Activated CD8-positive, alpha-beta T cell treated with anti-CD3 and anti-CD28 coated beads, Interleukin-2, amount 10 ng/mL, durations not matched to agents 7 days and 5 days (primary cell): Measurements from ENCODE around the gene QKI. TPM values are rescaled to one million over a fixed set of nuclear protein-coding genes. Genes with fewer than 3 reads are reported as not detected.

Experiments used
- ATAC-seq: fragments of 150-1000 bp; cut with Tn5 transposase; one replicate; pipeline ENCODE4 v1.10.0; 2021; ENCODE audit warnings: moderate library complexity
- CTCF ChIA-PET: fragments of 350-600 bp; sonication (Branson Sonifier 250); formaldehyde crosslinking; loops from one replicate; lab custom pipeline; 2021; ENCODE audit warnings: antibody characterized with exemption; lab: Charles Lee
- POLR2A ChIA-PET: fragments of 350-600 bp; sonication (Branson Sonifier 250); formaldehyde crosslinking; loops from one replicate; lab custom pipeline; 2021; ENCODE audit warnings: antibody characterized with exemption; lab: Charles Lee
- DNase-seq: peaks from one replicate; pipeline ENCODE4 v3.0.0-alpha.2; 2020
- H3K27ac Mint-ChIP-seq: one replicate; pipeline ENCODE4 v1.8.0; 2021; ENCODE audit warnings: mild to moderate bottlenecking, mixed read lengths
- H3K27me3 Mint-ChIP-seq: one replicate; pipeline ENCODE4 v1.8.0; 2021; ENCODE audit warnings: low read depth, mixed read lengths
- H3K36me3 Mint-ChIP-seq: one replicate; pipeline ENCODE4 v1.8.0; 2021; ENCODE audit warnings: low read depth, mixed read lengths
- H3K4me1 Mint-ChIP-seq: one replicate; pipeline ENCODE4 v1.8.0; 2021; ENCODE audit warnings: low read depth, mixed read lengths
- H3K4me3 Mint-ChIP-seq: one replicate; pipeline ENCODE4 v1.8.0; 2021; ENCODE audit warnings: mild to moderate bottlenecking, mixed read lengths
- H3K9me3 Mint-ChIP-seq: one replicate; pipeline ENCODE4 v1.8.0; 2022; ENCODE audit warnings: mixed read lengths; ENCODE audit not compliant: insufficient read depth
- total RNA-seq, 2 experiments: library from RNA; stranded (reverse); gene quantifications; one replicate each; pipeline ENCODE4 v1.2.3, GENCODE V29; 2021

The QKI gene
- total RNA-seq, 2 experiments from 2014 or later: 55.3 to 58.6 TPM

DNA sequence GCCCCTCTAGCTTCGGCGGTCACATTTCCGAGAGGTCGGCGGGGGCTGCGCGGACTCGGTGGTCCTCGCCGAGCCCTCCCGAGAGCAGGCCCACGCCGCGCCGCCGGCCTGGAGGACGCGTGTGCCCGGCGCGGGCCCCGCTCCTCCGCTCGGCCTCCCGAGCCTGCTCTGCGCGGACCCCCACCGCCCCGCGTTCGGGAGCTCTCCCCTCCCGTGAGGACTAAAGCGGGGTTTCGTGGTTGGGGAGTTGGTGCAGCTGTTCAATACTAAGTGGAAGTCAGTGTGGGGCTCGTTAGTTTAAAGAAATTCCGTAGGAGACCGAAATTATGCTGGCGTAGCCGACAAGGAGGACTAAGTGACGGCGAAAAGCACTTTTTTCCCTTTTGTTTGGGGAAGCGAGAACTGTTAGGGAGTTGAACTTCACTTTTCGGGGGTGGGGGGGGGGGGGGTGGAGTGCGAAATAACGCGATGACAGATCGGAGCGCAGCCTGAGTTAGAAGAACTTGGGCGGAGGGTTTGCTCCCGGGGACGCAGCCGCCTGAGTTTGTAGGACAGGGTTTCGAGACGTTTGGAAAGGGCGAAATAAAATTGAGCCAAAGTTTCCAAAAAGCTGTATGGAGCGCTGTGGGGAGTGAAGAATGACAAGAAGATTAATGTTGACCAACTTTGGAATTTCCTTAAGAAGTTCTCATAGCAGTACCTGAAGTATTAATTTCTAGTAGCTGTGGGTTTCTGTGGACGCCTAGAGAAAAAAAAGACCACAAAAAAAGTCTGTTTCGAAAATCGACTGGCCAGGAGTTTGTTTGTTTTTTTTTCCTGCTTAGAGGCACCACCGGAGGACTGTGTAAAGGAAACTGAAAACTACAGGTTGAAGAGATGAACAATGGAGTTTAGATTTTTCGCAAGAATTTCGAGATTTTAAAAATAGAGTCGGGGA, 1.4 kb downstream of the QKI start:
- no peaks in the 10 kb centered on the region for H3K36me3 Mint-ChIP-seq
- ATAC-seq: peak; percentile 1
- H3K4me1 Mint-ChIP-seq: peaks cover 43% of the 10 kb centered on the region
- CTCF ChIA-PET: interaction anchor here (0.6 to 2.2 kb wide), 10 partner anchors 10 to 324 kb away, joined by 3 to 15 read pairs (median 4); no protein-coding TSS in a partner anchor
- DNase-seq: peak; percentile 58
- peaks cover 7% of the 10 kb centered on the region for H3K27me3 Mint-ChIP-seq
- H3K27ac Mint-ChIP-seq: peak overlapping the region; percentile 92
- H3K4me3 Mint-ChIP-seq: peak overlapping the region; percentile 93
- H3K9me3 Mint-ChIP-seq: no peaks in the 10 kb centered on the region
- POLR2A ChIA-PET: interaction anchor here (0.6 to 2.4 kb wide), 7 partner anchors 8 to 146 kb away, joined by 3 to 7 read pairs (median 3); no protein-coding TSS in a partner anchor

GRCh38 chr6:163416557-163417253, 2.2 kb downstream of the QKI start:
- POLR2A ChIA-PET: interaction anchor here (1.1 to 2.4 kb wide), 2 partner anchors 11 to 41 kb away, joined by 3 to 7 read pairs; no protein-coding TSS in a partner anchor
- peak; percentile 56 for DNase-seq
- peaks cover 43% of the 10 kb centered on the region for H3K4me1 Mint-ChIP-seq
- no peaks in the 10 kb centered on the region for H3K9me3 Mint-ChIP-seq
- ATAC-seq: no peak
- H3K36me3 Mint-ChIP-seq: no peaks in the 10 kb centered on the region
- CTCF ChIA-PET: interaction anchor here (0.8 to 2.2 kb wide), 9 partner anchors 11 to 138 kb away, joined by 3 to 15 read pairs (median 4); no protein-coding TSS in a partner anchor
- H3K27me3 Mint-ChIP-seq: peaks cover 2% of the 10 kb centered on the region
- peak overlapping the region; percentile 93 for H3K4me3 Mint-ChIP-seq
- H3K27ac Mint-ChIP-seq: peak overlapping the region; percentile 92

DNA sequence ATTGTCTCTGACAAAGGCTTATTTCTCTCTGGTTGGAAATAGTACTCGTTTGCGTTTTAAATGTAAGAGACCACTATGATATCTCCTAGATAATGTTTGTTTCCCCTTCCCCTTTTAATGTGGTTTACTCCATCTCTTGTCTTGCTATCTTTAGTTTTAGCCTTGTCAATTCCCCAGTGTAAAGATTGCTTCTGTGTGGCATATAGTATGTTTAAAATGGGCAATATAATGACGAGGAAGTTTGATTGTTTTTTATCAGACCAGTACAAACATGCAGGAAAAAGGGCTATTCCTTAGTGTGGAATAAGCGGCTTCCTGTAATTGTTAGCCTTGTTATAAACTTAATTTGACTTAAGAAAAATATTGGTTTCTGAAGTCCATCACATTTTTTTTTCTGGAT, 3.1 kb downstream of the QKI start:
- DNase-seq (no peak), ATAC-seq (no peak)
- no peak overlapping the region for H3K27ac Mint-ChIP-seq
- H3K4me1 Mint-ChIP-seq: peaks cover 40% of the 10 kb centered on the region
- no peaks in the 10 kb centered on the region for H3K9me3 Mint-ChIP-seq
- CTCF ChIA-PET: interaction anchor here (1.1 to 1.6 kb wide), 3 partner anchors 9 to 137 kb away, joined by 3 to 6 read pairs (median 4); no protein-coding TSS in a partner anchor
- no peaks in the 10 kb centered on the region for H3K36me3 Mint-ChIP-seq
- H3K27me3 Mint-ChIP-seq: no peaks in the 10 kb centered on the region
- POLR2A ChIA-PET: no interaction called here
- no peak overlapping the region for H3K4me3 Mint-ChIP-seq

- POLR2A ChIA-PET: no interaction called here
- H3K36me3 Mint-ChIP-seq: no peaks in the 10 kb centered on the region
- no peak for DNase-seq
- ATAC-seq: no peak
- H3K4me1 Mint-ChIP-seq: peaks cover 34% of the 10 kb centered on the region
- no peak overlapping the region for H3K4me3 Mint-ChIP-seq
- CTCF ChIA-PET: interaction anchor here (1.1 to 1.6 kb wide), 2 partner anchors 8 to 136 kb away, joined by 3 to 6 read pairs; no protein-coding TSS in a partner anchor
- H3K27ac Mint-ChIP-seq: no peak overlapping the region
- no peaks in the 10 kb centered on the region for H3K27me3 Mint-ChIP-seq
- H3K9me3 Mint-ChIP-seq: no peaks in the 10 kb centered on the region
These were observed 4.0 kb downstream of the QKI start for GRCh38 chr6:163418311-163419029.

GRCh38 chr6:163419413-163420288, 5.1 kb downstream of the QKI start:
- no peak overlapping the region for H3K27ac Mint-ChIP-seq
- ChIA-PET CTCF (interaction anchor here (1.2 to 1.4 kb wide), 2 partner anchors 13 to 135 kb away, joined by 3 to 4 read pairs; no protein-coding TSS in a partner anchor), POLR2A (no interaction called here)
- peaks cover 34% of the 10 kb centered on the region for H3K4me1 Mint-ChIP-seq
- H3K4me3 Mint-ChIP-seq: no peak overlapping the region
- H3K9me3 Mint-ChIP-seq: no peaks in the 10 kb centered on the region
- no peak for DNase-seq
- no peaks in the 10 kb centered on the region for H3K27me3 Mint-ChIP-seq
- no peak for ATAC-seq
- peaks cover 2% of the 10 kb centered on the region for H3K36me3 Mint-ChIP-seq

- no peak for ATAC-seq
- Mint-ChIP-seq H3K4me1 (peaks cover 34% of the 10 kb centered on the region), H3K4me3 (no peak overlapping the region), H3K9me3 (no peaks in the 10 kb centered on the region), H3K36me3 (peaks cover 2% of the 10 kb centered on the region), H3K27me3 (no peaks in the 10 kb centered on the region), H3K27ac (no peak overlapping the region)
- CTCF ChIA-PET: interaction anchor here (1.2 to 1.4 kb wide), 2 partner anchors 14 to 134 kb away, joined by 3 to 4 read pairs; no protein-coding TSS in a partner anchor
- POLR2A ChIA-PET: no interaction called here
- DNase-seq: no peak
These were observed 5.7 kb downstream of the QKI start for GRCh38 chr6:163420289-163420614.

DNA sequence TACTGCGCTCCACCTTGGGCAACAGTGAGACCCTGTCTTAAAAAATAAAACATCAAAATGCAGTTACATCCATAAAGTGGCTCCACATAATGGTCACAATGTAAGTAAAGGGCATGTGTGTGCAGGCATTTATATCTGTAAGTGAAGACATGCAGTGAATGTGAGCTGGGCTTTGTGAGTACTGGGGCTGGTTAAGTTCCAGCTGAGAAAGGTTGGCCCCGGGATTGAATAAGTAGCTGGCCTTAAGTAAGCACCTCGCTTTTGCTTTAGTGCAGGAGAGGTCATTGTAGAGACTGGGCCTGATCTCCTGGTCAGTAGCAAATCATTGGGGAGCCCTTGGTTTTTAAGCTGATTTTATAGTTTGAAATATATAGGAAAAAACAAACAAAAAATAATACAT, 8.0 kb downstream of the QKI start:
- ChIA-PET POLR2A (no interaction called here), CTCF (no interaction called here)
- Mint-ChIP-seq H3K4me1 (peaks cover 25% of the 10 kb centered on the region), H3K9me3 (no peaks in the 10 kb centered on the region), H3K4me3 (no peak overlapping the region), H3K36me3 (peaks cover 2% of the 10 kb centered on the region), H3K27ac (no peak overlapping the region), H3K27me3 (no peaks in the 10 kb centered on the region)
- ATAC-seq: no peak
- no peak for DNase-seq

GRCh38 chr6:163423696-163424095, 9.2 kb downstream of the QKI start:
- Mint-ChIP-seq H3K27ac (no peak overlapping the region), H3K9me3 (no peaks in the 10 kb centered on the region), H3K4me1 (peaks cover 18% of the 10 kb centered on the region), H3K27me3 (no peaks in the 10 kb centered on the region), H3K4me3 (no peak overlapping the region), H3K36me3 (peaks cover 2% of the 10 kb centered on the region)
- ATAC-seq (no peak), DNase-seq (no peak)
- ChIA-PET CTCF (interaction anchor here (1.3 kb wide), 1 partner anchor 131 kb away, joined by 4 read pairs; no protein-coding TSS in a partner anchor), POLR2A (interaction anchor here (1.2 kb wide), 1 partner anchor 8 kb away, joined by 3 read pairs; no protein-coding TSS in a partner anchor)

GRCh38 chr6:163427498-163428254, 13.2 kb downstream of the QKI start:
- ATAC-seq: no peak
- H3K4me1 Mint-ChIP-seq: peaks cover 5% of the 10 kb centered on the region
- no peaks in the 10 kb centered on the region for H3K9me3 Mint-ChIP-seq
- no peak overlapping the region for H3K27ac Mint-ChIP-seq
- H3K36me3 Mint-ChIP-seq: peaks cover 2% of the 10 kb centered on the region
- H3K27me3 Mint-ChIP-seq: no peaks in the 10 kb centered on the region
- POLR2A ChIA-PET: no interaction called here
- no peak overlapping the region for H3K4me3 Mint-ChIP-seq
- no peak for DNase-seq
- CTCF ChIA-PET: interaction anchor here (1.0 to 2.1 kb wide), 5 partner anchors 10 to 127 kb away, joined by 3 to 10 read pairs (median 3); no protein-coding TSS in a partner anchor

DNA sequence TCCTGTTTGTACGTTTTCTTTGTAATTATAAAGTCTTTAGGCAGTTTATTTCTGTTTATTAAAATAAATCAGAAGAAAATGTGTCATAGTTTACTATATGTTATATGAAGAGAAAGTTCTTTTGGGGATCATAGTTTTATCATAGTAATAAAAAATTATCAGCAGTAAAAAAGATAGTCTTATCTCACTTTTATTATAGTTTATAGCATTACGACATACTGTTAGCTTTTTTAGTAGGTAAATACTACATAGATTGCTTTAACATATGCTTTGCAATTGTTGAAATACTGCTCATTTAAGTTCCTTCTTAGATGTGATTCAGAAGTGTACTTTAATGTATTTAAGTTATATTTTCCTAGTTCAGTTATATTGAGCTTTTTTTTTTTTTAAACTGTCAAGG, 13.9 kb downstream of the QKI start:
- H3K36me3 Mint-ChIP-seq: peaks cover 2% of the 10 kb centered on the region
- H3K4me3 Mint-ChIP-seq: no peak overlapping the region
- DNase-seq (no peak), ATAC-seq (no peak)
- POLR2A ChIA-PET: no interaction called here
- H3K27me3 Mint-ChIP-seq: no peaks in the 10 kb centered on the region
- H3K9me3 Mint-ChIP-seq: no peaks in the 10 kb centered on the region
- H3K4me1 Mint-ChIP-seq: peaks cover 5% of the 10 kb centered on the region
- H3K27ac Mint-ChIP-seq: no peak overlapping the region
- CTCF ChIA-PET: interaction anchor here (0.7 to 2.1 kb wide), 3 partner anchors 73 to 126 kb away, joined by 3 to 9 read pairs (median 3); no protein-coding TSS in a partner anchor
